Lower lobe of right lung (tissue), 2 donors: Measurements from ENCODE around the gene JAM3. TPM values are rescaled to one million over a fixed set of nuclear protein-coding genes. Genes with fewer than 3 reads are reported as not detected.

Experiments
- ATAC-seq, 2 donors: fragments of 200-7000 bp; cut with Tn5 transposase; one replicate each; pipeline ENCODE4 v1.9.1; 2020 to 2022; ENCODE audit warnings: mild to moderate bottlenecking in 2 of 2, moderate library complexity in 2 of 2
- DNase-seq: peaks from one replicate; pipeline ENCODE4 v3.0.0-alpha.2; 2020
- H3K27ac ChIP-seq: fragments of 200-600 bp; one replicate; pipeline ENCODE4 v1.8.0; 2022
- H3K27me3 ChIP-seq: fragments of 200-600 bp; one replicate; pipeline ENCODE4 v1.8.0; 2022; ENCODE audit warnings: low read depth
- H3K36me3 ChIP-seq: fragments of 200-600 bp; one replicate; pipeline ENCODE4 v1.8.0; 2022; ENCODE audit warnings: mild to moderate bottlenecking
- H3K4me1 ChIP-seq: fragments of 200-600 bp; one replicate; pipeline ENCODE4 v1.8.0; 2022
- H3K4me3 ChIP-seq: fragments of 200-600 bp; one replicate; pipeline ENCODE4 v1.8.0; 2022; ENCODE audit warnings: mild to moderate bottlenecking
- H3K9me3 ChIP-seq: fragments of 200-600 bp; one replicate; pipeline ENCODE4 v1.8.0; 2022
- CTCF ChIP-seq: fragments of 200-600 bp; IDR thresholded peaks from one replicate; pipeline ENCODE4 v1.8.0; 2022; ENCODE audit warnings: antibody characterized with exemption, mild to moderate bottlenecking
- intact Hi-C: fragments of 100-400 bp; cut with DNase I; formaldehyde crosslinking; loops from one replicate; pipeline ENCODE4 v1.11.0; 2022
- total RNA-seq: library from RNA; stranded (reverse); fragmentation: NEBNext Ultra II Directional; extraction: Animal tissue kit (Norgen Biotek cat#: 25700); gene quantifications from one replicate; pipeline ENCODE4 v1.2.1, GENCODE V29; 2021
- donor health status: DM: no; HTN: yes; CAD: no; lungs with severe emphysema.

JAM3 gene
- total RNA-seq, 1 donor from 2014 or later, result 32.1 TPM

- Histone ChIP-seq H3K9me3 (no peaks in the 10 kb centered on the region), H3K4me1 (peaks cover 46% of the 10 kb centered on the region), H3K4me3 (no peak overlapping the region), H3K36me3 (no peaks in the 10 kb centered on the region), H3K27me3 (no peaks in the 10 kb centered on the region), H3K27ac (peak overlapping the region; percentile 76)
- intact Hi-C loops, result no loop called here
- TF ChIP-seq CTCF, result no peak
- ATAC-seq (no peak), DNase-seq (no peak)
These were observed 34.1 kb upstream of the JAM3 start for GRCh38 chr11:134034496-134035381.

DNA sequence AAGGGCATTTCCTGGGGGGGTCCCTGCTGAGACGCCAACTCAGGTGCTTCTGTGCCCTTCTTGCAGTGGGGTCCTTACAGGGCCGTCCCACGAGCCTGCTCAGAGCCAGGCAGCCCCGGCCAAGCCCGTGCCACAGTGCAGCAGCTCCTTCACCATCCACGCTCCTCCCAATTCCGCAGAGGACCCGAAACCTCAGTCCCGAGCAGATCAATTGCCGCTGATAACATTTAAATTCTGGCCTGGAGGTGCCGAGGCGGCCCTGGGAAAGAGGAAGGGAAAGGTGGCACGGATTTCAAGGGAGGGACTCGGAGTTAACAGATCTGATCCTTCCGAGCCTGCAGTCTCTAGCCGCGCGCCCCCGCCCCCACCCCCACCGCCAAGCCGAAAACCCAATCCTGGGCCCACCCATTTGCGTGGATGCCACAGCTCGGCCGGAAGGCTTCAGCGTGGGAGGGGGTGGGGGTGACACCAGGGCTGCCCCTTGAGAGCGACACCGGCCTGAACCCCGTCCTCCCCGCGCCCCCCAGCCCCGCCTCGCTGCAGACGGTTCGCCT is 32.3 kb upstream of the JAM3 start:
- TF ChIP-seq CTCF, result no peak
- Histone ChIP-seq H3K27ac (peak overlapping the region; percentile 87), H3K4me1 (peaks cover 48% of the 10 kb centered on the region), H3K4me3 (peak overlapping the region; percentile 73), H3K36me3 (no peaks in the 10 kb centered on the region), H3K9me3 (no peaks in the 10 kb centered on the region), H3K27me3 (no peaks in the 10 kb centered on the region)
- intact Hi-C loops, result no loop called here
- DNase-seq, result no peak
- peak; percentile 2 to 23 for ATAC-seq

DNA sequence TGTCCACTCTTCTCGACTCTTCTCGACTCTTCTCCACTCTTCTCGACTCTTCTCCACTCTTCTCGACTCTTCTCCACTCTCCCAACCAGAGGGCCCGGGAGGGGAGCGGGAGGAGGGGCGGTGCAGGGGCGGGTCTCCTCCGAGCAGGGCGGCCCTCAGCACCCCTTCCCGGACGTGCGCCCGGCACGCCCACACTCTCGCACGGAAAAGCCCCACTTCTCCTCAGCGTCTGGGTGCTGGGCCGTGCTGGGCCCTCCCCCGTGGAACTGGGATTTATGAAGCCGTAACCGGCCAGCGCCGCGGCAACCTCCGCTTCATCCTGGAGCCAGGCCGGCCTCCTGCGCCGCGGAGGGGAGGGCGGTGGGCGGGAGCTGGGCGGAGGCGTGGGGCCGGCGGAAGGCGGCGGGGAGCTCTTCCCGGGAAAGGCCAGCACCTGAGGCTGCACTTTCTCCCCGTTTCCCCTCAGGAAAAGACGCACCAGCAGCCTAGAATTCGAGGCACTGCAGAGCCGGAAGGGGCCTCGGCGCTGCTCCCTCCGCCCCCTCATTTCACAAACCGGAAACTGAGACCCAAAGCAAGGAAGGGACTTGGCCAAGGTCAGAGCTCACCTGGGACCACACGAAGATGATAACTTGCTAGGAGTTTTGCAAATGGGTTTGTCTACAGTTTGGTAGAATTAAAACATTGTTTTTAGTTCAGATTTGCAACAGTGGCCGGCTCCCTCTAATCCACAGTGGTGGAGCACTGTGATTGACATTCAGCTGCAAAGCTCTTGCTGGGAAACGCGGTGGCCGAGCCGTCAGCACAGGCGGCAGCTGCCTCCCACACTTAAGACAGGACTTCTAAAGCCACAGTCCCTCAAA is 31.6 kb upstream of the JAM3 start:
- Histone ChIP-seq H3K36me3 (no peaks in the 10 kb centered on the region), H3K4me1 (peaks cover 48% of the 10 kb centered on the region), H3K4me3 (peak overlapping the region; percentile 73), H3K27me3 (no peaks in the 10 kb centered on the region), H3K27ac (peak overlapping the region; percentile 87), H3K9me3 (no peaks in the 10 kb centered on the region)
- intact Hi-C loops, result no loop called here
- peak; percentile 82 to 85 for ATAC-seq
- peak; percentile 78 for DNase-seq
- TF ChIP-seq CTCF, result no peak

DNA sequence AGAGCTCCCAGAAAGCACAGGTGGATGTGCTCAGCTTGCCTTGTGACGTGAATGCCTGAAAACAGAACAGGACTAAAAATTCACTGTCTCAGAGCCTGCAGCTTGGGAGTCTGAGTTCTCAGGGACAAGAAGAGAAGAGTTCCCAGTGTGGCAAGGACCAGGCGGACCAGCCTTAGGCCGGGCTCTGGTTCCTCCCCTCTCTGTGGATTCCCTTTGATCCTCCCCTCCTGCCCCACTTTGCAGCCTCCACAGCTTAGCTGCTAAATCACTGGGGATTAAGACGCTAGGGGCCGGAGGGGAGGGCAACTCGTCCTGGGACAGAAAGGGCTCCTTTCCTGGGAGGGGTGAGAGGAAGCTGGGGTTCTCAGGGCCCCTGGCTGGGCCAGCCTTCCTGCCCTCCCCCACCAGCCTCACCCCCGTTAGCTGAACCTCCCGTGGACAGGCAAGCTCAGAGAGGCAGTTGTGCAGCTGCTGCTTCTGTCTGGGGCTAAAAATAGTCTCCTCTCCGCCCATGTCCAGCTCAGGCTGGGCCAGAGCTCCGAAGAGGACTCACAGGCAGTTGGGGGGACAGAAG is 29.9 kb upstream of the JAM3 start:
- Histone ChIP-seq H3K27me3 (no peaks in the 10 kb centered on the region), H3K27ac (no peak overlapping the region), H3K36me3 (no peaks in the 10 kb centered on the region), H3K4me1 (peaks cover 32% of the 10 kb centered on the region), H3K4me3 (no peak overlapping the region), H3K9me3 (no peaks in the 10 kb centered on the region)
- intact Hi-C loops, result no loop called here
- DNase-seq (no peak), ATAC-seq (no peak)
- no peak for TF ChIP-seq CTCF

DNA sequence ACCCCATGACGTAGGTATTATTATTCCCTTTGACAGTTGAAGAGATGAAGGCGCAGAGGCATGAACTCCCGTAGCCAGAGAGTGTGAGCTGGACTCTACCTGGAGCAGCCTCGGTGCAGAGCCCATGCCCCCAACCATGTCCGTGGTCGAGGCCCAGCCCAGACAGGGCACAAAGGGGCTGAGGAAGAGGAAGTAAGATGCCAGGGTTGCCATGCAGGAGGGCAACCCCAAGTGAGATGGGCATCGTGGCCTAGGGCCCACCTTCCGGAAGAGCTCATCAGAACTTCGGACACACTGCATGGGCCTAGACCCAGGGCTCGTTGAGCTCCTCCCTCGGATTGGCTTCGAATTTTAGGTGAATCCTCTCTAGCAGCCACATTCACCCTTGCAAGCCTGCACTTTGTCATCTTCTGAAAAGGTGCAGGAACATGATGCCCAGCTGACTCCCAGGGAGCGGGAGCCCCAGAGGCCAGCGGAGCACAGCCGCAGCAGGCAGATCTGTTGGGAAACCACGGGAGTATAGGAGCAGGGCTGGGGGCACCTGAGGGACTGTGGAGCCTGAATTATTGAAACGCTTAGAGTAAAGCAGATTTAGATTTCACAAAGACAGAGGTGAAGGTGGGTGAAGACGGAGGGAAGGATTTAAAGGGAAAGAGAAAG is 29.0 kb upstream of the JAM3 start:
- H3K9me3 ChIP-seq, result no peaks in the 10 kb centered on the region
- no peak overlapping the region for H3K27ac ChIP-seq
- no peak for ATAC-seq
- no peak for TF ChIP-seq CTCF
- H3K4me1 ChIP-seq, result peaks cover 23% of the 10 kb centered on the region
- intact Hi-C loops, result no loop called here
- H3K4me3 ChIP-seq, result no peak overlapping the region
- H3K36me3 ChIP-seq, result no peaks in the 10 kb centered on the region
- DNase-seq, result no peak
- H3K27me3 ChIP-seq, result no peaks in the 10 kb centered on the region
